Right atrium auricular region (tissue), 2 donors: ENCODE data around the gene SNW1. TPM values are rescaled to one million over a fixed set of nuclear protein-coding genes. Genes with fewer than 3 reads are reported as not detected.

Source experiments
- DNase-seq: peaks from one replicate; pipeline ENCODE4 v3.0.0-alpha.2; 2019; ENCODE audit warnings: low spot score
- H3K27ac ChIP-seq, 2 donors: fragments of 200-600 bp; sonication (generic); 1 replicate in 1 of 2; 2 replicates in 1 of 2; pipeline ENCODE4 v1.5.1; 2016 to 2019
- H3K27me3 ChIP-seq, 2 donors: fragments of 200-600 bp; sonication (generic); one replicate each; pipeline versions ENCODE4 v1.5.1 to v1.6.0; 2017 to 2019
- H3K36me3 ChIP-seq: fragments of 200-600 bp; sonication (generic); one replicate; pipeline ENCODE4 v1.5.1; 2016
- H3K4me1 ChIP-seq, 2 donors: fragments of 200-600 bp; sonication (generic); one replicate each; pipeline versions ENCODE4 v1.5.1 to v1.6.0; 2017 to 2019
- H3K4me3 ChIP-seq, 2 donors: fragments of 200-600 bp; sonication (generic); 1 replicate in 1 of 2; 2 replicates in 1 of 2; pipeline ENCODE4 v1.5.1; 2017 to 2019; ENCODE audit warnings: mild to moderate bottlenecking in 1 of 2, moderate library complexity in 1 of 2
- H3K9me3 ChIP-seq, 2 donors: fragments of 200-600 bp; sonication (generic); one replicate each; pipeline ENCODE4 v1.5.1; 2019
- total RNA-seq, 2 donors: library from RNA; depleted of rRNA; stranded (reverse); fragments of >200 nt; gene quantifications; one replicate each; pipeline ENCODE4 v1.1.0, GENCODE V29; 2016
- TF ChIP-seq, protein P1 (sequence below), 2 donors: fragments of 200-600 bp; sonication (generic); IDR thresholded peaks; one replicate each; pipeline ENCODE4 v1.5.1; 2019; ENCODE audit warnings: antibody characterized with exemption in 2 of 2

The SNW1 gene
- total RNA-seq, 2 donors from 2014 or later = 31.7 to 37.1 TPM

DNA sequence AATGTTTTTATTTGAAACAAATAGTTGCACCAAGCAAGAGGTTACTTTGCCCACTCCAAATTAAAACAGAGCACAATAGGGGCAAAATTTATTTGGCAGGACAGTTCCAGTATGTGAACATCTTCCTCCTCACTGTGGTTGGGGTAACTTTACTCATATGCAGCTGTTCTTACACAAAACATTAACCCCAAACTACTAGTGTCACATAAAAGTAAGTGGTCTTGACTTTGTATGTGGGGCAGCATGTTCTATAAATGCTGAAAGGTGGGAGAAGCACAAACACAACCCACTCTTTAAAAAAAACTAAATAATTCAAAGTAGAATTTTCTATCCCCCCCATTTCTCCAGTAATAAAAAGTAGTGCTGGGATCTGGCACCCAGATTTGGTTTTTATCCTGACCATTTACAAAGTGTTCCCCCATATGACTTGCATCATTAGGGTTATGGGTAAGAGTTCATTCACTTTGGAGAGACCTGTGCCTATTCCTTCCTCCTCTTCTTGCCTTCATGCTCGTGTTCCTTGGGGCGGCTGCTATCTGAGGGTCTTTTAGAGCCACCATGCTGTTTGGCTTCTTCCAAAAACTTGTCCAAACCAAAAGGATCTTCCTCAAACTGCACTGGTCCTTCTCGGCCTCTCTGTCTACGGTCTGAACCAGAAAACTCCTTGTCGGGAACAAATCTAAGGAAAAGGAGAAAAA lies 43.2 kb downstream of the SNW1 start:
- Histone ChIP-seq H3K4me1 (no peaks in the 10 kb centered on the region), H3K27me3 (no peaks in the 10 kb centered on the region), H3K9me3 (no peaks in the 10 kb centered on the region), H3K36me3 (peaks cover 81% of the 10 kb centered on the region), H3K27ac (no peak overlapping the region), H3K4me3 (no peak overlapping the region)
- TF ChIP-seq, protein P1, sequence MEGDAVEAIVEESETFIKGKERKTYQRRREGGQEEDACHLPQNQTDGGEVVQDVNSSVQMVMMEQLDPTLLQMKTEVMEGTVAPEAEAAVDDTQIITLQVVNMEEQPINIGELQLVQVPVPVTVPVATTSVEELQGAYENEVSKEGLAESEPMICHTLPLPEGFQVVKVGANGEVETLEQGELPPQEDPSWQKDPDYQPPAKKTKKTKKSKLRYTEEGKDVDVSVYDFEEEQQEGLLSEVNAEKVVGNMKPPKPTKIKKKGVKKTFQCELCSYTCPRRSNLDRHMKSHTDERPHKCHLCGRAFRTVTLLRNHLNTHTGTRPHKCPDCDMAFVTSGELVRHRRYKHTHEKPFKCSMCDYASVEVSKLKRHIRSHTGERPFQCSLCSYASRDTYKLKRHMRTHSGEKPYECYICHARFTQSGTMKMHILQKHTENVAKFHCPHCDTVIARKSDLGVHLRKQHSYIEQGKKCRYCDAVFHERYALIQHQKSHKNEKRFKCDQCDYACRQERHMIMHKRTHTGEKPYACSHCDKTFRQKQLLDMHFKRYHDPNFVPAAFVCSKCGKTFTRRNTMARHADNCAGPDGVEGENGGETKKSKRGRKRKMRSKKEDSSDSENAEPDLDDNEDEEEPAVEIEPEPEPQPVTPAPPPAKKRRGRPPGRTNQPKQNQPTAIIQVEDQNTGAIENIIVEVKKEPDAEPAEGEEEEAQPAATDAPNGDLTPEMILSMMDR (IDR thresholded peaks at IDR 0.05) = no peak
- DNase-seq = no peak

DNA sequence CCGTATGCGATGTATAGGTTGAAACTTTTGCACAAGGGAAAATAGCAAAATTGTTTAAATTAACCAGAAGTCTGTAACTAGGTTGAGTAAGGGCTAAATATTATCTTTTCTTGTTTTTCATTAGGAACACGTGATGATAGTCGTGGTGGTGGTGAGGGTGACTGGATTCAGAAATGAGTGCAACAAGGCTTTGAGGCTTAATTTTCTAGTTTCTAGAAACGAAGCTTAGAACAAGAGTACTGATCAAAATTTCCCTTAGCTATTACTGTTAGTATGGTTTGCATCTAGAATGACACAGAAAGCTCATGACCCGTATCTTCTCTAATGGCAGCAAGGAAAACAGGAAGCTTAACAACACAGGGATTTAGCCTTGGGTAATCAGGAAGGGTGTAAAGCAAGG lies 46.0 kb downstream of the SNW1 start:
- Histone ChIP-seq H3K27me3 (no peaks in the 10 kb centered on the region), H3K27ac (no peak overlapping the region), H3K36me3 (peaks cover 85% of the 10 kb centered on the region), H3K4me3 (no peak overlapping the region), H3K9me3 (no peaks in the 10 kb centered on the region), H3K4me1 (peaks cover 0 to 2% of the 10 kb centered on the region in 2 donors)
- DNase-seq = no peak
- TF ChIP-seq, protein P1 (IDR thresholded peaks at IDR 0.05) = no peak

GRCh38 chr14:77710364-77710763 lies 50.6 kb downstream of the SNW1 start:
- H3K27me3 ChIP-seq = no peaks in the 10 kb centered on the region
- no peak overlapping the region for H3K4me3 ChIP-seq
- H3K36me3 ChIP-seq = peaks cover 42% of the 10 kb centered on the region
- no peak for DNase-seq
- no peak overlapping the region for H3K27ac ChIP-seq
- H3K4me1 ChIP-seq = peaks cover 0 to 30% of the 10 kb centered on the region in 2 donors
- TF ChIP-seq, protein P1 (IDR thresholded peaks at IDR 0.05) = no peak
- H3K9me3 ChIP-seq = no peaks in the 10 kb centered on the region

- no peaks in the 10 kb centered on the region for H3K9me3 ChIP-seq
- H3K36me3 ChIP-seq = peaks cover 35% of the 10 kb centered on the region
- H3K4me1 ChIP-seq = peaks cover 0 to 30% of the 10 kb centered on the region in 2 donors
- H3K4me3 ChIP-seq = peak overlapping the region in 1 of 2 donors; percentile 96
- TF ChIP-seq, protein P1 (IDR thresholded peaks at IDR 0.05) = no peak
- no peak overlapping the region for H3K27ac ChIP-seq
- DNase-seq = no peak
- H3K27me3 ChIP-seq = no peaks in the 10 kb centered on the region
Observed at GRCh38 chr14:77709412-77709811, 51.5 kb downstream of the SNW1 start.

DNA sequence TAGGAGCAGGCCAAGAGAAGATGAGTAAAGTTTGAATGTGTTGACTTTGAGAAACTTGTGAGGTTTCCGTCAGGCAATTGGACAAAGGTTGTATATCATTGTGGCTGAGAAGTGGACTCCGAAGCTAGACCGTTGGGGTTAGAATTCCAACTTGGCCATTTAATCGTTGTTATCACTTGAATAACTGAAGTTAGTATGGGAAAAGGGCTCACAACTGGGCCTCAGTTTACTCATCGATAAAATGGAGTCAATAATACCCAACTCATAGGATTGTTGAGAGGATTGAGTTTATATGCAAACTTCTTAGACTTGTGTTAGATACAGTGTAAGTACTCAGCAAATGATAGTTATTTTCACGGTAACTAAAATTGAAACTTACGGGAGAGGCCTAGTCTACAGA lies 52.2 kb downstream of the SNW1 start:
- Histone ChIP-seq H3K27me3 (no peaks in the 10 kb centered on the region), H3K36me3 (peaks cover 35% of the 10 kb centered on the region), H3K4me1 (peaks cover 0 to 30% of the 10 kb centered on the region in 2 donors), H3K4me3 (peak overlapping the region; percentile 96 to 97), H3K9me3 (no peaks in the 10 kb centered on the region), H3K27ac (no peak overlapping the region)
- TF ChIP-seq, protein P1 (IDR thresholded peaks at IDR 0.05) = no peak
- DNase-seq = no peak
